ENCODE measurements around the gene ACTR3C.
"Not testable (repeated sequence)": the region's sequence is repeated elsewhere in the genome, so short reads cannot be mapped to it uniquely, and the experiment has no call there.

The ACTR3C gene

DNA sequence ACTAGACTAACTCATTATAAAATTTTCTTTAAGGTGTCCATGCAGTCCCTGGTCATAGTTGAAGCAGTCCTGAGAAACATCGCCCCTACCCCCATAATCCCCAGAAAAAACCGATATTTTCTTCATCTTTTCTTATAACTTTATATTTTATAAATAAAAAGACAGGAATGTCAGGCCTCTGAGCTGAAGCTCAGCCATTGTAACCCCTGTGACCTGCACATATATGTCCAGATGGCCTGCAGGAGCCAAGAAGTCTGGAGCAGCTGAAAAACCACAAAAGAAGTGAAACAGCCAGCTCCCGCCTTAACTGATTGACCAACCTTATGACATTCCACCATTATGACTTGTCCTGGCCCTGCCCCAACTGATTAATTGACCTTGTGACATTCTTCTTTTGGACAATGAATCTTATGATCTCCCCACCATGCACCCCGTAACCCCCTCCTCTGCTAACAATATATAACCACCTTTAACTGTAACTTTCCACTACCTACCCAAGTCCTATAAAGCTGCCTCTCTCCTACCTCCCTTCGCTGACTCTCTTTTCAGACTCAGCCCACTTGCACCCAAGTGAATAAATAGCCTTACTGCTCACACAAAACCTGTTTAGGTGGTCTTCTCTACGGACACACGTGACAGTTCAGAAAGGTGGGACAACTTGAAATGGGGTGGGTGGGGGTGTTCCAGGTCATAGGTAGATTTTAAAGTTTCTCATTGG, 10.5 kb downstream of the ACTR3C start:
- DNase-seq: not testable (repeated sequence)

DNA sequence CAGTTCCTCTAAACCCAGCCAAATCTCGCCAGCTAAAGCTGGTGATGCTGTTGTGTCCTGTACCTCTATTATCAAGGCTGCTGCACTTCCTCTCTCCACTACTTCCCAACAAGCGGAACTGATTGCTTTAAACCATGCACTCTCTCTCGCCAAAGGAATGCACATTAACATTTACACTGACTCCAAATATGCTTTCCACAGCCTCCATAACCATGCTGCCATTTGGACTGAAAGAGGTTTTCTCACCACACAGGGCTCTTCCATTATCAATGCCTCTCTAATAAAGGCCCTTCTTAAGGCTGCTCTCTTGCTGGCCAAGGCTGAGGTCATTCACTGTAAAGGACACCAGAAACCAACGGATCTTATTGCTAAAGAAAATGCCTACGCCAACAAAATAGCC, 11.6 kb downstream of the ACTR3C start:
- DNase-seq: no peak

DNA sequence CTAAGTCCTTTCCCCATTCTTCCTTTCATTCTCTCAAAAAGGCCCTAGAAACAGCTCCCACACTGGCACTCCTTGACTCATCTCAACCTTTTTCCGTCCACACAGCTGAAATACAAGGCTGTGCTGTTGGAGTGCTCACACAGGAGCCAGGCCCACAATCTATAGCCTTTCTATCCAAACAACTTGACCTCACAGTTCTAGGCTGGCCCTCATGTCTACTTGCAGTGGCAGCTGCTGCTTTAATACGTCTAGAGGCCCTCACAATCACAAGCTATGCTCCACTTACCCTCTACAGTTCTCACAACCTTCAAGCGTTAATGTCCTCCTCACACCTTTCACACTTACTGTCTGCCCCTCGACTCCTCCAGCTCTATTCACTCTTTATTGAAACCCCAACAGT, 12.2 kb downstream of the ACTR3C start:
- DNase-seq: no peak

DNA sequence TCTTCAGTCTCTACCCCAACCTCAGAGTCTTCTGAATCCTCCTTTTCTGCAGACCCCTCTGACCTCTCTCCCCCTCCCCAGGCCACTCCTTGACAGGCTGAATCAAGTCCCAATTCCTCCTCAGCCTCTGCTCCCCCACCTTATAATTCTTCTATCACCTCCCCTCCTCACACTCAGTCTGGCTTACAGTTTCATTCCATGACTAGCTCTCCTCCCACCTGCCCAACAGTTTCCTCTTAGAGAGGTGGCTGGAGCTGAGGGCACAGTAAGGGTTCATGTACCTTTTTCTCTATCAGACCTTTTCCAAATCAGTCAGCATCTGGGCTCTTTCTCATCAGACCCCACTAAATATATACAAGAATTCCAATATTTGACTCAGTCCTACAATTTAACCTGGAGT, 14.8 kb downstream of the ACTR3C start:
- DNase-seq: no peak

DNA sequence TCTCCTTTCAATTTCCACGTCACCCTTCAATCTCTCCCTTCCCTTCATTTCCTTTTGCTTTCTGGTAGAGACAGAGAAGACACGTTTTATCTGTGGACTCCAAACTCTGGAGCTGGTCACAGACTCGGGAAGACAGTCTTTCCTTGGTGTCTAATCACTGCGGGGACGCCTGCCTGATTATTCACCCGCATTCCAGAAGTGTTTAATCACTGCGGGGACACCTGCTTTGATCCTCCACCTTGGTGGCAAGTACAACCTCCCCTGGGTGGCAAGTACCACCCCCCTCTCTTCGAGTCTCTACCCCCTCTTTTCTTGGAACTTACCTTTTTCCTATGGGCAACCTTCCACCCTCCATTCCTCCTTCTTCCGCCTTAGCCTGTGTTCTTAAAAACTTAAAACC, 15.4 kb downstream of the ACTR3C start:
- no peak for DNase-seq

DNA sequence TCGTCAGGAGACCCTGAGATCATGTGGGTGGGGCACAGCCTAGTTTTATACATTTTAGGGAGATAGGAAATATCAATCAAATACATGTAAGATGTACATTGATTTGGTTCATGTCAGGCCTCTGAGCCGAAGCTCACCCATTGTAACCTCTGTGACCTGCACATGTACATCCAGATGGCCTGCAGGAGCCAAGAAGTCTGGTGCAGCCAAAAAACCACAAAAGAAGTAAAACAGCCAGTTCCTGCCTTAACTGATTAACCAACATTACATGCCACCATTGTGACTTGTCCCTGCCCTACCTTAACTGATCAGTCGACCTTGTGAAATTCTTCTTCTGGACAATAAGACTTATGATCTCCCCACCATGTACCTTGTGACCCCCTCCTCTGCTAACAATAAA, 16.2 kb downstream of the ACTR3C start:
- DNase-seq: no peak

DNA sequence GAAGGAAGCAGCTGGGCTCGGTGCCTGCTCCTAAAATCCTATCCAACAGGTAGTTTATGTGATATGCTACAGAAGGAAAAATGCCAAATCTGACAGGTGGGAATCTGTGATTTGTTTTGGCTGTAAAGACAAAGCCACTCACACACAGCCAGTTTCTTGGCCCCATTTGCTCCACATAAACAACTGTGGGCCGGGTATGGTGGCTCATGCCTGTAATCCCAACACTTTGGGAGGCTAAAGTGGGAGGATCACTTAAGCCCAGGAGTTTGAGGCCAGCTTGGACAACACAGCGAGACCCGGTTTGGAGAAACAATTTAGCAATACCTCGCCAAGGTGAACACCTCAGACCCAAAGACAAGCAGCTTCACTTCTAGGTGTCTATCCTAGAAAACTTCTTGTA, 17.0 kb downstream of the ACTR3C start:
- not testable (repeated sequence) for DNase-seq

DNA sequence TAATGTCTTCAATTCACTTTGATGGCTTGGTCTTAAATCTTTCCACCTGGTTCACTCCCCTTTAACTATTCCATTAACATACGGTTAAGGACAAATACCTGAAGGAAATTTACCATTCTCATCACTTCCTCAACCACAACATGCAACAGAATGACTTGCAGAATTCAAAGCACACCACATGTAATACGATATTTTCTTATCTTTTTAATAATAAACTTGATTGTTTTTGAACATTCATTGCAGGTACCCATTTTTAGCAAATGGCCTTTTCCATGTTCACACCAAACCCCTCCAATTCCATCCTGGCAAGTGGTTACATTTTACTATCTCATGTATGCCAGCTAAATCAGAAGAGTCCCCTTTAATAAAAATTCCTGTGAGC, 17.5 kb downstream of the ACTR3C start:
- not testable (repeated sequence) for DNase-seq

DNA sequence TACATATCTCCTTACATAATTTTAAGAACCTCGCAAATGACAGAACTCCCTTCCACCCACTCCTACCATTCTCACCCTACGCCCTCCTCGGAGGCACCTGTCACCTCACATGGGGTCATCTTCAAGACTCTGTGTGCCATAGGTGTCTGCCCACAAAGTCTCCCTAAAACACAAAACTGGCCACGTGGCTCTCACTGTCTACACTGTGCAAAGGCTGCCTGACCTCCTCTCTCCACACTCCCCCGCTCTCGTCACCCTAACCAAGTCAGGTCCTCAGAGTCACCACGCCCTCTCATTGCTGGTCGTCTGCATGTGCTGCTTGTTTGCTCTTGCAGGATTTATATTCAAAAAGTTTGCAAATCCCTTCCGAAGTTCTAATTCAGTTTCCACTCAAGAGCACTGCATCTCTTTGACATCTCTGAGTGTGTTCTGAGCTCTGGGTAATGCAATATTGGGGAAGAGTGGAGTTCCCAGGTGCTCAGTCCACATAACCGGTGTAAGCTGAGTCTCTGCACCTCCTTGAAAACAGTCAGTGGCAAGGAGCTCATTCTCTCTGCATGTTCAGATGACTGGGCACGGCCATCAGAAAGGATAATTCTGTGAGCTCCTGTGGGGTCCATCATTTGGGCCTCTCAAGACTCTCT, 18.0 kb downstream of the ACTR3C start:
- not testable (repeated sequence) for DNase-seq

DNA sequence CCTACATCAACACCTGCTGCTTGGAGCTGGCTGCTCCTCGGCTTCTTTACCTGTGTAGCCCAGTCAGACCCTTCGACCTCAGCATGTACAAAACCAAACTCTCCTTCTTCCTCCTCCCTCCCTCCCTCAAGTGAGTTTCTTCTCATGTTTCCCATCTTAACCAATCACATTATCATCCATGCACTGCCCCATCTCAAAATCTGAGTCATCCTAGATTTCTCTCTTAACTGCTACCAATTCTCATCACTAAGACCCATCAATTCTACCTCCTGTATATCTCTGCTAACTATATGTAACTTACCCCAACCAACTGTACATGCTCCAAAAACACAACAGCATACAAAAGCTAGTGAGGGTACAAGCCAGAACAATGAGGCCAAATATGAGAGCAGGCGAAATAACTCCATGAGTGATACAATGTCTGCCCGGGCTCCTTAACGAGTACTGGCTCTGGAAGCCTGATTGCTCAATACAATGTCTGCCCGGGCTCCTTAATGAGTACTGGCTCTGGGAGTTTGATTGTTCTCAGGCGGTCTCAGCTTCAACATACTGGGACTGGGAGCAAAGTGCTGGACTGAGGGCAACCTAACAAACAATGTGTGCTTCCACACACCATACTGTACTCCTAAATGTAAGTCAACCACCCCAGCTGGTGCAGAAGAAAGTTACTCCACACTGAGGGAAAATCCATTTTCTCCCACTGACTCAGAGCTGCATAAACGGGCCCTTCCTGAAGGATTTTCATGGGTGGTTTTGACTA, 18.7 kb downstream of the ACTR3C start:
- not testable (repeated sequence) for DNase-seq

DNA sequence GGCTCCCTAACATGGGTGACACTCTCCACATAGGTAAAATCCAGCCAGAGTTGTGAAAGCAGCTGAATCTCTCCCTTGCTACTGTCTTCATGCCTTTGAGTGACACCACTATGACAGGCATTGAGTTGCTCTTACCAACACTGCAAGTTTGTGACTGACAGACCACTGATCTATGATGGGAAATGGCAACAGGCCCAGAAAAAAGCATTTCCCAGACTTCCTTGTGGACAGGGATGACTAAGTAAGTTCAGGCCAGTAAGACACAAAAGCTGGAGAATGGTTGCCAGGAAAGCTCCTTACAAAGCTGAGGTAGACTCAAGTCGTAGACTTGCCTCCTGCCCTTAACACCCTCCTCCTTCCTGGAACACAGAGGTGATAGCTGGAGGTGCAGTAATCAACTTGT, 20.4 kb downstream of the ACTR3C start:
- DNase-seq: not testable (repeated sequence)

DNA sequence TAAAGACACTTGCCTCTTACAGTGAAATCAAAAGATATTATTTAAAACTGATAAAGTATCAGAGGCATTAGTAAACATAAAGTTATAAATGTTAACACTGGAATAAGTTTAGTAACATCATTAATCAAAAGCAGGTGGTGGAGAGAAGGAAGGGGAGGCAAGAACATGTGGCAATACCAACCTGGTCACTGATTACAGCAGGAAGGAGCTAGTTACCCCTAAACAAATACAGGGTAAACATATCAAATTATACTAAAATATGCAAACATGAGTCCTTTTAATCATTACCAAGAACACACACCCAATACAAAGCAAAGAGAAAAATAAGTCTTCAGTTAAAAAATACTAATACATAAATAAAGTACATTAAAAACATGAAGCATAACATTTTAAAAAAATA, 25.4 kb downstream of the ACTR3C start:
- DNase-seq: not testable (repeated sequence)

DNA sequence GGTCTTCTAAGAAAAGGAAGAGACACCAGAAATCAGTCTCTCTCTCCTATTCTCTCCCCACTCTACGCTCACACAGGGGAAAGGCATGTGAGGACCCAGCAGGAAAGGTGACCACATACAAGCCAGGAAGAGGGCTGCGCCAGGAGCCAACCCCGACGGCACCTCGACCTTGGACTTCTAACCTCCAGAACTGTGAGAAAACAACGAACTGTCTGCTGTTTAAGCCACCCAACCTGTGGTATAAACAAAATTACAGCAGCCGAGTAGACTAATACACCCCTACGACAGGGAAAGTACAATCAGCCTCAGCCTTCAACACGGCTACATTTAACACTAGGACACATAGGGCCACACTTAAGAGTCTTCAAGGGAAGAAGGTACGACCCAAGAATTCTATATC, 26.5 kb downstream of the ACTR3C start:
- not testable (repeated sequence) for DNase-seq

DNA sequence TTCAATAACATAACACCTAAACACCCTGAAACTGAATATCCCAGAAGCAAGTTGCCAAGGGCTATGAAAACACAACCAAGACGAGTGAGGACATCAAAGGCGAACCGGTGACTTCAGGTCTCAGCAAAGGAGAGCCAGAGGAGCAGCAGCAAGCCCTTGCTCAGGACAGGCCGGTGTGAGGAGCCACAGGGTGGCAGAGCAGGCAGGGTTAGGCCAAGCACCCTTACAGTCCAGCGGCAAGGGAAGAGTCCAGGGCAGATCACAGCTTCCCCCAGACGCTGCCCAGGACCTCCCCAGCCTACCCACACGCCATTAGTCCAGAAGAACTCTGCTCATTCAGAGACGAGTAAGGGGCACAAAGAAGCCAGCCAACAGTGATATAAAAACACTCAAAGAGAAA, 27.7 kb downstream of the ACTR3C start:
- DNase-seq: not testable (repeated sequence)

DNA sequence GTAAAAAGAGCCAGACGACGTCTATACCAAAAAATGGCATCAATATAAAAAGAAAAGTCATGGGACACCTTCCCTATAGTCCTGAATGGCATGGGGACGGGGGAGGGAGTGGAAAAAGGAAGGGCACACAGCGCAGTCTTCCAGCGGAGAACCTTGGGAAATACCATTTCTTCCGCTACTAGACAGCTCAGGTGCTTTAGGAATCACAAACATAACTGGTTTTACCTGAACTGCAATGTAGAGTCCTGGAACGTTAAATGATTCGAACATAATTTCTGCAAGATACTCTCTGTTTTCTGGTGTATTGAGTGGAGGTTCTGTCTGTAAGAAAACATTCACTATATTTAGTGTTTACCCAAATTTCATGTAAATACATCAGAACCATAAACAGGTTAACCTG, 28.3 kb downstream of the ACTR3C start:
- DNase-seq: not testable (repeated sequence)

DNA sequence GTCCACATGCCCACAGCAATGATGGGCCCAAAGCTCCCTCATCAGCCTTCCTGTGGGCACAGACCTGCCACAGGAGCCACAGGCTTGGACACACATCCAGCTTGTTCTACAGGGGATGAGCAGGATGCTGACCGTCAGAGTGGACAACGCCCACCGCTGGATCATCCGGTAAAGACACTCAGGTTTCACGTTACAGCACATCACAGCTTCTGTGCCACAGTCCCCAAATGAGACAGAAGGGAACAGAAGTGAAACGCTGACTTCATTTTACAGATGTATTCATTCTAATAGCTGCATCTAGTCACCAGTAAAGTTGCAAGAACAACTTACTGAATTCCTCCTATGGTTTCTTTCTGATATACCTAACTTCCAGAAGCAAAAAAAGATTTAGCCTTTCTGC, 33.0 kb downstream of the ACTR3C start:
- not testable (repeated sequence) for DNase-seq

DNA sequence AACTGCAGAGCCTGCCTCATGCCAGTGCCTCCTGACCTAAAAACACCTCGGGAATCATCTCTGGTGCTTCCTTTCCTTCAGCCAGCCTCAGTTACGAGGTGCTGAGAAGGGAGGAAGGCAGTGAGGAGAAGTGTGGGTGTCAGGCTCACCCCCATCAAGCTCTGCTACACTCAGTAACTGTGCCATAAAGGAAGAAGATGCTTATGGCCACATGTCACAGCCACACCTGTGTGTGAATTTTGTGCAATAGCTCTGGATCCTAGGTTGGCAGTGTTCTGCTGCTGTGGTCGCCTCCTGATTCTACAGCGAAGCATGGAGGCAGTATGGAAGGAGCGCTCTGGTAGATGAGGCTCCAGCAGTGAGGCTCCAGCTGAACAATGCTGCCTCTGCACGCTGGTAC, 34.5 kb downstream of the ACTR3C start:
- DNase-seq: not testable (repeated sequence)

DNA sequence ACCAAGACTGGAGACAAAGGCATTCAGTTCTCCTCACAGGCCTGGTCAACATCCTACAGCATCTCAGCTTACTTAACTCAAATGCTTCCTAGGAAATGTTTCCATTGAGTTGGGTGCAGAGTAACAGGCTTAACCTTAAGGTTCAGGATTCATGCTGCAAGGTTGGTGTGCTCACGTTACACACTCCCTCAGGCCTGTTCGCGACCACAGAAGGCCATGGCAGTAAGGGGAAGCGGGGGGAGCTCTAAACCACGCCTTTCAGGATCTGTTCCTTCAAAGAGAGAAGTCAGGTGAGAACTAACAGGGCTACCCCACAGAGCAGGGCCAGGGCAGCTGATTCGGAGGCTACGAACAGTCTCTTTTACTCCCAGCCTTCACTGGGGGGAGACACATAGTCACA, 35.5 kb downstream of the ACTR3C start:
- DNase-seq: not testable (repeated sequence)

DNA sequence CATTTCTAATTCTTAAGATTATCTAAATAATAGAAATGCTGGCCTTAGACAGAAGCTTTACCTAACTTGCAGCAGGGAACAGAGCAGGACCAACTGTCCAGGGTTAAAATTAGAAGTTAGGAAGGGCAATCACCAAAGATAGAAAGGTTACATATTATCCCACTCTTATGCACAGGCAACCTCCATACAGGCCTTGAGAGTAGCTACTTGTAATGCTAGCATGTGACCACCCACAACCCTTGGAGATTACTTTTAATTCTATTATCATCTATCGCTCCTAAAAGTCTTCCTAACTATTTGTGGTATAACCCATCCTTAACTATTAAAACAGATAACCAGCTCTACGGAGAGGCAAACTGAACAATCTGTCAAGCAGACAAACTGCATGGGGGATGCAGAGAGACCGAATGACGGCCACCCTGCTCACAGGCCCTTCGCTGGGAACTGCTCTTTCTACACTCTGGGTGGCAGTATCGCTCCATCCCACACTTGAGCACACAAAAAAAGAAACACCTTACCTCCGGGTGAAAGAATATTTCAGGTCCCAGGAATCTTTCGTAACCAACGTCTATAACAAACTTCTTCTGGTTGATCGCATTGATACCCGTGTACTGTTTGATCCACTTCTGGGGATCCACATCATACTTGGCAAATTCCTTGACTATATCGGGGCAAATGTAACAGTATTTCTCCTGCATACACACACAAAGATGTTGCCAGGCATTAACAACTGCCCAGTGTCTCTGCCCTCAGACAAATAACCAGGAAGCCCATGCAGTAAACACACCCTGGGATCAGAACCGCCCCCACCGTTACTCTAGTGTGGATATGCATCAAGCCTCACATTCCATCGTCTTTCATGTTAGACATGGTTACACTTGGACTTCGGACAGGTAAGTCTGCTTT, 37.2 kb downstream of the ACTR3C start:
- peak; percentile 4 for DNase-seq

DNA sequence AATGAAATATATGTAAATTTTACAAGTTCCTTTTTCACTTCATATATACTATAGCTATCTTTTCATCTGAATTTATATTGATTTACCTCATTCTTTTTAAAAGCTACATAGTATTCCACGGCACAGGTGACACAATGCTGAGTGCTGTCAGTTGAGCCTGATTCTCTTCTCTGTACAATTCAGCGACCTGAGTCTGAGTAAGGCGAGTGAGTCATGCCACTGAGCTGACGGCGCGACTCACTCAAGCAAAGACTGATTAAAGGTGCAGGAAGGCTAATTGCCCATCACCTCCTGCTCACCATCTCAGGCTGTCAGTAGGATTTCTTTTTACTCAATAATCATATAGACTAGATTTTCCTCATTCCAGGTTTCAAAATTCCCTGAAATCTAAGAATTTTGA, 39.7 kb downstream of the ACTR3C start:
- DNase-seq: not testable (repeated sequence)

DNA sequence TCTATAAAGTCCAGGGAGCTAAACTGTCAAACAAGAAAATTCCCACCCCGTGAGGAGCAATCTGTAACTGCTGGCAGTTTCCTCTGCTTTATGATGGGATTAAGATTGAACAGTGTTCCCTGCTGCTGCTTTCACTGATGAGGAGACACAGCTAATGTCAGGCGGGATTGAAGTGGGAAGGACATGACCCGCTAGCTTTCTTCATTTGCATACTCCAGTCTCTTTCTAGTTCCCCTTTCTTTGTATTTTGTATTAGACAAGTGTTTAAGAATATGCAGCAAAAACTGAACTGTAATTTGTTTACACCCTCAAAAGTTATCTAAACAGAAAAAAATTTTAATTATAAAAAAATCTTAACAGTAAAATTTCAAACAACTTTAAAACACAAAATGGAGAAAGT, 40.2 kb downstream of the ACTR3C start:
- DNase-seq: not testable (repeated sequence)

DNA sequence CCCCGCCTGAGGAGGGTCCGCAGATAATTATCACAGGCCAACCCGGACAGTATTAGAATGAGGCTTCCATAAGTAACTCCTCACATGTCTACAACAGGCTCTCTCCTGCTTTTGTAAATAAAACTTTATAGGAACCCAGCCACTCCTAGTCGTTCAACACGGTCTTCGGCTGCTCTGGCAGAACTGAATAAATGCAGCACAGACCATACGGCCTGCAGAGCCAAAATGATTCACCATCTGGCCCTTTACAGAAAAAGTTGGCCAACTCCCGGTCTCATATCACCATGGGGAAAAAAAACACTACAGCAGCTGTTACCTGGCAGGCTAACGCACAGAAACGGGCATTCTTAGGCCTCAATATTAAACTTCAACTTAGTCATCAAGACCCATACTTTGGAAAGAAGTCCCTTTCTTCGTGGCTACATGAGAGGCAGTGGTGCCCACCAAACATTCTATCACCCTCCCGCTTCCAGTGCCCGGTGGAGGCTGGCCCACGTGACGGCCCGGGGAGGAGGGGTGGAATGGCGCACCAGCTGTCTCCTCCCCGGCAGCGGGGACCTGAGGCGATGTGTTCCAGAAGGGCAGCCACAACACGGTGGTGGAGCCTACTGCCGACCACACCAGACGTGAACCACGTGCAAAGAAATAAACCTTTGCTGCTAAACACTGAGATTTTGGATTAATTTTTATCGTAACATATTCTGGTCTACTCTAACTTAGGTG, 41.5 kb downstream of the ACTR3C start:
- DNase-seq: not testable (repeated sequence)
